NT2/D1 (cell line): Measurements from ENCODE around the gene CD52.

Experiments used
- YY1 ChIP-seq: IDR thresholded peaks from 2 replicates; pipeline ENCODE4 v1.6.1; 2011; ENCODE audit not compliant: insufficient read length, insufficient read depth
- ZNF274 ChIP-seq: IDR thresholded peaks from 2 replicates; pipeline ENCODE4 v1.6.1; 2011; ENCODE audit warnings: mild to moderate bottlenecking, low read depth, low read length

DNA sequence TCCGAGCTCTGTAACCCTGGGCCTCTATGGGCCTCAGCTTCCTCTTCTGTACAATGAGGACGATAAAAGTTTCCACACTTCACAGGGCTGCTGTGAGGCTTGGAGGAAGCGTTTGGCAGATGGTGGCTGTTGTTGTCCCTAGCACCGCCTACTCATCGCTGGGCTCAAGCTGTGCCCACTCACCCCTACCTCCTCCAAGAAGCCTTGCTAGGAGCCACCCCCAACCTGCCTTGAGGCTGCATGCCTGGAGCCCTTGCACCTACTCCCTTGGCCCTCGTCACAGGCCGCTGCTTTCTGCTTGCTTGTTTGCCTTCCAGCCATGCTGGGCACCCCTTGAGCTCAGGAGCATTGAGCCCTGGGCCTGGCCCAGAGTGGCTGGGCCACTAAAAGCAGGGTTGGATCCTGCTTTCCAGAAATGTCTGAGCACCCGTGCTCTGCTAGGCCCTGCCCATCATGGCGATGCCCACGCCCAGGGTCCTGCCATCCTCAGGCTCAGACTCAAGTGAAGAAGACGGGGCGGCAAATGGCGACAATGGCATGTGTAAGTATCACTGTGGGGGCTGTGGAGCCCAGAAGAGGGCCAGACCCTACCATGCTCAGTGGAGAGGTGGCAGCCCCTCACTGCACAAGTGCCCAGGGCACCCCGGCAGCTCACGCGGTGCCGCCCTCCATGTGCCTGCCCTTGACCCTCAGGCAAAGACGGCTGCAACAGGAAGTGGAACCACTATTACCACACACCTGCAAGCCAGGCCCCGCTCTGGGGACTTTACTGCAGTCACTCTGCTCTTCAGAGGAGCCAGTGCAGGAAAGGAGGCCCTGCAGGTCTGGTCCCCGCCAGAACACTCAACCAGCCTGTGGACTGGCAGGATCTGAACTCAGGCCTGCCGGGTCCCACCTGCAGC, 28.3 kb upstream of the CD52 start:
- TF ChIP-seq ZNF274, result no peak
- TF ChIP-seq YY1, result no peak
